NCI-H128 (cell line): Measurements from ENCODE around the gene ALDOC.
"Not testable (repeated sequence)": the region's sequence is repeated elsewhere in the genome, so short reads cannot be mapped to it uniquely, and the experiment has no call there.

Experiments used
- DNase-seq: peaks from one replicate; lab custom pipeline; 2025; ENCODE audit not compliant: unreplicated experiment; lab: John Stamatoyannopoulos, UW

The ALDOC gene

DNA sequence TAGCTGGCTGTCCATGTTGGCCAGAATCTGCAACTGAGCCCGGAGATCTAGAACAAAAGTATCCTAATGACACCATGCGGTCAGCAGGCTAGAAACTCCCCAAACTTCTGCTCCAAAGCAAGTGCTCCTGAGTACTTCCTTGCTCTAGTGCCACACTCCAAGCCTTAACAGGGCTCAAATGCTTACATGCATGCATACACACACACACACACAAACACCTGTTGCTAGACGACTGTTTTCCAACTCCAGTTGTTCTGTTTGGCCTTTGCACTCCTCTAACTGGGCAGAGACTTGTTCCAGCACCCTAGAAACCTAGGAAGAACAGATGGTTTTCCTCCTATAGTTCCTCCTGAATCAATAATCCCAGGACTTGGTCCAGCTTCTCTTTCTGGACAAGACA is 7.7 kb upstream of the ALDOC start:
- no peak for DNase-seq

DNA sequence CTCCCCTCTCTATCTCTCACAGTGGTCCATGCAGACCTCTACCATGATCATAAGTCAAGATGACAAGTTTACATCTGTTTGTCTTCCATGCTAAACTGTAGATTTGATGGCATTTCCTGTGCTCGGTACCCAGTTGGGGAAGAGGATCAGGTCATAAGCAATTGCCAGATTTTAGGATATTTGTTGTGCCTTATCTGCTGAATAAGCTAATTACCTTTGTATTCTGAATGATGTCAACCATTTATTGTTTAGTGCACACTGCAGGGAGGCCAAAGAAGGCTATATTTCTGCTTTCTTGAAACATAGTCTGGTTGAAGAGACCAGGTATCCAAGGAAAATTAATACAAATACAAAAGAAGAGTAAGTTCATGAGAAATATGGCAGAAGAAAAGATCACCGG is 5.8 kb upstream of the ALDOC start:
- no peak for DNase-seq

DNA sequence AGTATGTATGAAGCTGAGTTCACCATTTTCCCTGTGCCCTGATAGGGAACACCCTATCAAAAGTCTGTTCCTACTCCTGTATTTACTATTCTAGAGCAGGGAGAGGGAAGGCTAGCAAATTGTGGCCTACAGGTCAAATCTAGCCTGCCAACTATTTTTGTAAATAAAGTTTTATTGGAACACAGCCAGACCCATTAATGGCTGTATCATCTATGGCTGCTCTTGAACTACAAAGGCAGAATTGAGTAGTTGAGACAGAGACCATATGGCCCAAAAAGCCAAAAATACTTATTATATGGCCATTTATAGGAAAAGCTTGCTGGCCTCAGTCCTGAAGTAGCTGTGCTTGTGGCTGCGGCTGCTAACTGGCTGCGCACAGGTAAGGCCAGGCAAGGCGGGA is 4.3 kb upstream of the ALDOC start:
- DNase-seq, result no peak

DNA sequence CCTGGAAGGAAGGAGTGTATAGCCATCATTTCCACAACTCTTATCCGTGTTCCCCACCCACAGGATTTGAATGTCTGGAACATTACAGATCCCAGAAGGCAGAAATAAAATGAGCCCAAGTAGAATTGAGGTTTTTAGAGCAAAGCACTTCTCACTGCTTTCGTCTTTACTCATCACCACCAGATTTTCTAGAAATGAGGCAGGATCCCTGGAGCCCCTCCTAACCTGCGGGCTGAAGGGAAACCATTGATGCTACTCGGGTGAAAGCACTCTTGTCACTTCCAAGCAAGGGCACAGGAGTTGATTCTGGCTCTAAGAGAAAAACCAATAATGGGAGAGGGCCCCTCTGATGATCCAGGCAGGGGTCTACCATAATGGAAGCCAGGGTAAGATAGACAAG is 2.8 kb upstream of the ALDOC start:
- DNase-seq, result no peak

DNA sequence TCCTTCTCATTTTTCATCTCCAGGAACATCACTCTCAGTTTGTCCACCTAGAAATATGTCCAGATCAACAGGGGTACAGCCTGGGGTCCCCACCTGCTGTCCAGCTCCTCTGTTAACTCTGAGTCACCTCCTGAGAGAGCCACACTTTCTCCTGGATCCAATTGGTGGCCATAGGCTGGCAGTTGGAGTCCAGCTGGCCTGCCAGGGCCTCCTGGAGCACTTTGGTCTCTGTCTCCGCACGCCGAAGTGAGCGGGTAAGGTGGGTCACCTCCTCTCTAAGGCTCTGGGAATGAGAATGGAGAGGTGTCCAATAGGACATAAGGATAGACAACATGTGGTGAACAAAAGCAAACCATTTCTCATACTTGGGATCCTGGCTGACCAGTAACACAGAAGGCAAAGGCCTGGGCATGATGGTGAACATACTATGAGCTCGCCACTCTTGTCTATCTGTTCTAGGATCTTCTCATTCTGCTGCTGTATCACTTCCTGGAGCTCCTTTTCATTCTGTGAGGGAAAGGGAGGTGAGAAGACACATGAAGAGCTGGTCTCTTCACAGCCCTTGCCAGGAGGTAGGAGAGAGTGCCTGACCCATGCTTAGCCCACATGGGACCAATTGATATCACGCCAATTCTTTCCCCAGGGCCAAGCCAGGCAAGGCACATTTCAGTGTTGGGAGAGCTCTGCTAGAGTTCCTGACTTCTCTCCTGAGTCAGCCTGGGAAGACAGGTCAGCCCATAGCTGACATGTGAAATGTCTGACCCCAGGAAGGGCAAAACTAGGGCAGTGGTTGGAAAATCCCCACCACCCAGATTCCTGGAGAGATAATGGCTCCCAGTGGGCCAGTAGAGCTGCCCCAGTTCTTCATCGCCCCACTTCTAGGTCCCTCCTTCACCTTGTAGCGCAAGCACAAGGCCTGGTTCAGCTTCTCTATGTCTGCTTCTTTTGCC is 1.8 kb upstream of the ALDOC start:
- DNase-seq, result no peak

DNA sequence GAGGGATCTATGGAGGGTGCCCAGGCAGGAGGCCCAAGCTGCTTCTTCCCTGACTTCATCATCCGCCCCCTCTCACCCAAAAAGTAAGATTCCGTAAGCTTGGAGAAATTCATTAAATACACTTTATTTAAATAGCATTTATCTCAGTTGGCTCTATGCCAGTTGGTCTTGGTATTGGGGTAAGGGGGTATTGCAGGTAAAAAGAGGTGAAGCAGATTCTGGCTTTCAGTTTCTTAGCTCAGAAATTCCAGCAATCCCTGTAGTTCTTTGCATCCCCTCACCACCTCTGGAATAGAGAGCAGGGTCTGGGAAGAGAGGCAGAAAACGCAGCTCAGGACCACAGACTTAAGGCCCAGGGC is 750 bp upstream of the ALDOC start:
- no peak for DNase-seq

DNA sequence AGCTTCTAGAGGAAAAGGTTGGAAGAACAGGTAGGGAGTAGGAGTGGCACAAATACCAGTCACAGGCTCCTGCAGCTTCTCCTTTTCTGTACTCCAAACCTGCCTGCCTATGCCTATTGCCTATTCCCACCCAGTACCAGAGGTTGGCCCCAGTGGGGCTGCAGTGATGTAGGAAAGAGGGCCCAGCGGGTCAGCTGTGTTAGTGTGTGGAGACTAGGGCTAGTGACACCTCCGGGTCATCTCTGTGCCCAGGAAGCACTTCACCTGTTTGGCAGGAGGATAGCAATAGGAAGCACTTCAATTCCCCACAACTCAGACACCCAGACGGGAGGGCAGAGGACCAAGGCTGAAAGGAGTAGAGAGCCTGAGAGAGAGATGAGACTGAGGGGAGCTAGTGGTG is 679 bp downstream of the ALDOC start:
- not testable (repeated sequence) for DNase-seq

DNA sequence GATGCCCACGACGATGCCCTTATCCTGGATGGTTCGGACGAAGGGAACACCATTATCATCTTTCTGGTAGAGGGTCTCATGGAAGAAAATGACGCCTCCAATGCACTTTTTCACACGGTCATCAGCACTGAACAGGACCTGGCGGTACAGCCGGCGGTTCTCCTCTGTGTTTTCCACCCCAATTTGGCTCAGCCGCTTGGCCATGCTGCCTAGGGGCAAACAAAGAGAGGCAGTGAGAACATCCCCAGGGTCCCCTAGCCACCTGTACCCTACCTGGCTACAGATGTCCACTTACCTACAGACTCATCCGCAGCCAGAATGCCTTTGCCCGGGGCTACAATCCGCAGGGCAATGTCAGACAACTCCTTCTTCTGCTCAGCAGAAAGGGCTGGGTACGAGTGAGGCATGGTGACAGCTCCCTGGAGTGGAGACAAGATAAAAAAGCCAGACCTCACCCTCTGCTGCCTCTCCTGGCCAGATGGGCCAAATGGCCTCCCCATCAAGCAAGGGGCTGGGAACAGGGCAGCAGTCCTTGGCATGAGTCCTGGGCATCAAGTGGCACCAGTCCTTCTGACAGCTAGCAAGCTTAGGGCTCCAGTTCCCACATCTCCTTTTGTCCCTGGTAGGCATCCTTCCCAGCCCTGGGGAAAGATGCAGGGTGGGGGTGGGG is 1.4 kb downstream of the ALDOC start:
- no peak for DNase-seq

DNA sequence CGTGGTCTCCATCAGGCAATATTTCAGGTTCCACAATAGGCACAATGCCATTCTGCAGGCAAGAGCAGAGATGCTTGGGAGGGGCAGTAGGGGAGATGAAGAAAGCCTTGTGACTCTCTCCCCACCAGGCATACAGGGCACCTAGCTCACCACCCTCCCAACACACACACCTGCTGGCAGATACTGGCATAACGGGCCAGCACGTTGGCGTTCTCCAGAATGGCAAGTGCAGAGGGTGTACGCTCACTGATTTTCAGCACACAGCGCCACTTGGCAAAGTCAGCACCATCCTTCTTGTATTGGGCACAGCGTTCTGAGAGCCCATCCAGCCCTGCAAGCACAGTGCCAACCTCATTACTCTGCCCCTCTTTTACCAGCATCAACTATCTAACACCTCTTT is 2.2 kb downstream of the ALDOC start:
- DNase-seq, result no peak

DNA sequence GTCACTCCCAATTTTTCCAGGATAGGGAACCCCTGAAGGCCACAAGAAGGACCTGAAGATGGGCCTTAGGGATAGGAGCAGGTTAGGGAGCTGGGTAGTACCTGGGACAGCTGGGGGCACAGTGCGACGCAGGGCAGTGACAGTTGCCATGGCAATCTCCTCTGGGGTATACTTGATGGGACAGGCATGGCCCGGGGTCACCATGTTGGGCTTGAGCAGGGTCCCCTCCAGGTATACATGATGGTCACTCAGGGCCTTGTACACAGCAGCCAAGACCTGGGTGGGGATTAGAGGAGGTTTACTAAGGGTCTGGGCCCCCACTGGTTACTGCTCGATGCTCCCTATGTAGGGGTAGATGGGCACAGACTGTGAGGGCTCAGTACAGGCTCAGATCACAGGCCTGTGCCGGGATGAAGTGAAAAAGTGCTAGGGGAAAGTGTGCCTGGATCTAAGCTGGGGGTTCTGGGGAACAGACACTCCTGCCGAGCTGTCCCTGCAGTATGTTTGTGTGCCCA is 2.7 kb downstream of the ALDOC start:
- no peak for DNase-seq

DNA sequence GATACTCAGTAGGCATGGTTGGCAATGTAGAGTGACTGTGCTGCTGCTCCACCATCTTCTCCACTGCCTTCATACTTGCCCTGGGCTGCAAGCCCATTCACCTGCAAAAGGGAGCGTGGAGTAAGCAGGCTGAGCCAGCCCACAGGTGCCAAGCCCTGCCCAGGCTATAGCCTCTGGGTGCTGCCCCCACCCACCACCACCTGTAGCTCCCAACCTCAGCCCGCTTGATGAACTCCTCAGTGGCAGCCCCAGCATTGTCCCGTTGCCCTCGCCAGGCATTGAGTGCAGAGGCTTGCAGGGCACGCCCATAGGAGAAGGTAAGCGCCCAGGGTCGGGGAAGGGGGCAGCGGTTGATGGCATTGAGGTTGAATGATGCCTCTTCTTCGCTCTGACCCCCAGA is 3.2 kb downstream of the ALDOC start:
- DNase-seq, result no peak

DNA sequence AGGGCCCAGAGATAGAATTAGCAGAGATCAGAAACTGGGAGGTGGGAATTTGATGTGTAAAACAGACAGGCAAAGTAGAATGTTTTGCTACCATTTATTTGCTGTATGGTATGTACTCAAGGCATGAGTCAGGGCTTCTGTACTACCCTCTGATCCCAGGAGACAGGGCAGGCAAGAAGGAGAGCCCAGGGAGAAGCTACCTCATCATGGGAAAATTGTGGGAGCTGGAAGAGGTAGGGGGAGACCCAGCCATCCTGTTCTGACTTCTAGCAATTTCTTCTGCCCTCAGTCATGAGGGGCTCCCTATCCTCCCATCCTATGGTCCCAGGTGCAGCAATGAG is 3.7 kb downstream of the ALDOC start:
- DNase-seq, result no peak

DNA sequence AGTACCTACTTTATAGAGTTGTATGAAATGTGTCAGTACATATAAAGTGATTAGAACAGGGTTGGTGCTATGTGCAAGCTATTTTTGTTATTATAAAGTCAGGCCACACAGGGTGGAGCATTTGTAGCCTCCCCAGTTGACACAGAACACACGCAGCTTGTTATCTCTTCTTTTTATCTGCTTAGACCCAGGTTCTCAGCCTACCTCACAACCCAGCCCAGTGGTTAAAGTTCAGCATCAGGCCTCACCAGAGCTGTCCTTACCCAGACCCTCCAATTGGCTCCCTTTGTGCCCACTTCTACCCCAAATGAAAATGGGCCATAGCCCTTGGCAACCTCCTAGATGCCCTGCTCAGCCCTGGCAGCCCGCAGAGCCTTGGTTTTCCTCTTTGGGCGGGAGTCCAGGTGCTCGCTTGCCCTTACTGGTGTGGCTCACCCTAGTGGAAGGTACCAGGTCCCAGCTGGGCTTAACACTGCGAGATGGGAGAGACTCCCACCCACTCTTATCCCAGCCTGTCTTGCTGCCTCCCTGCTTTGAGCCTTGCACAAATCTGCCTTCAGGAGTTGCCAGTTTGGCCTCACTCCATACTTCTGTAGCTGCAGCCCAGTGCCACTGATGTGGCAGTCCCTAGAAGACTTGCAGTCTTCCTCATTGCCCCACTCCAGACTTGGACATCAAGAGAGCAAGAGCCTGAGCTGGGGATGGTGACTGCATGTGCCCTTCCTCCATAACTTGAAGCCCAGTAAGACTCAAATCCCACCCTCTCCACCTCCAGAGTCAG is 4.2 kb downstream of the ALDOC start:
- DNase-seq, result no peak

DNA sequence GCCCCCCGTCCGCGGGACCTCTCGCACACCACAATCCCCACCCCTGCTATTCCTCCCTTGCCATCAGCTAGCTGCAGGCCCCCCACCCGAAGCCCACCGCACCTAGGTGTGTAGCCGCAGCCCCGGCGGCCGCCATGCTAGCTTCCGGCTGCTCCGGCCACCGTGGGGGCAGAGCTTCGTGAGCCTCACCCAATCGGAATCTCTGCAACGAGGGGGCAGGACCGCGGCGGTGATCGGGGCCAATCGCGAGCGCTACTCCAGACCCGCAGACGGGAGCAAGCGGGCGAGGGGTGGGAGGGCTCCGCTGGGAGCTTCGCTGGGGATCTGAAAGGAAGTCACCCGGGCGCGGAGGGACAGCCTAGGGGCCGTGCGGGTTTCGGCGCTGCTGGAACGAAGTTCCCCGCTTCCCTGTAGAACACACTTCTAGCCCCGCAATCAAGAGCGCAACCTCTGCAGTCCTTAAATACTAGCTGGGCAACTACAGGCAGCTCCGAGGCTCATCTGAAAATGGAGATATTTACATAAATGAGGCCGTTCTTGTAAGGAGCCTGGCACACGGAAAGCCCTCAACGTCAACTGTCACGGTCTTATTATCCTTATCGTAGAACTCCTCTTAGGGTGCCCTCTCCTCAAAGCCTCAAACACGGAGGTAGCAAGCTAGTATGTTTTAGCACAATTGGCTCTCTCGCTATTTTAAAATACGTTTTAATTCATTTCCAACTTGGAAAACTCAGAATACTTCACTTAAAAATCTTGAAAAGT is 5.2 kb downstream of the ALDOC start, which contains the start of gene PIGS:
Gene PIGS, minus strand, starts transcription at position 164 of the 762 bp plus-strand sequence. Its CDS starts 28 bp downstream, at position 136.
- DNase-seq, result peak; percentile 81

DNA sequence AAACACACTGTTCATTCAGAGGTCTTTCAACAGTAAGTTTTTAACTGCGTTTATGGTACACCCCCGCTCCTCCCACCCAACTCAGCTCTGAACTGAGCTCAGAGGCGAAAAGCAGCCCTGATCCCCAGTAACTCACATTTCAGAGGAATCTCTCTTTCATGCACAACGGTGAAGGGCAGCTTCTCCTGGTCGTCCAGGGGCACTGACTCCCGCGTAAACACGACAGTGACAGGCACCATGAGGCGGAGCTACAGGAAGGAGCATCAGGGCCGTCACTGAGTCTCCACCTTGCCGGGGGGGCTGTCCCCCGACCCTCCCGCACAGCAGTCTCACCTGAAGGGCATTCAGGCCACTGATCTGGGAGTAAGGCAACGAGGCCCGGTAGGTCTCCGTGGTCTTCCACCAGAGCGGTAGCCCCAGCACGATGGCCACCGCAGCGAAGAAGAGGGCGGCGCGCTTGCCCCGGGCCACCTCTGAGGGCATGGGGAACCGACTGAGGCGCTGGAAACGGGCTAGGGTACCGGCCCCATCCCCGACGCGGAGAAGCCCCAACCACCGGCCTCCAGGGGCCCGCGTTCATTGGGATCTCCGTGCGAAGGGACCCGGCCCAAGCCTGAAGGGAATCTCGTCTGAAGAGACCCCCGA is 5.9 kb downstream of the ALDOC start:
- DNase-seq, result no peak

DNA sequence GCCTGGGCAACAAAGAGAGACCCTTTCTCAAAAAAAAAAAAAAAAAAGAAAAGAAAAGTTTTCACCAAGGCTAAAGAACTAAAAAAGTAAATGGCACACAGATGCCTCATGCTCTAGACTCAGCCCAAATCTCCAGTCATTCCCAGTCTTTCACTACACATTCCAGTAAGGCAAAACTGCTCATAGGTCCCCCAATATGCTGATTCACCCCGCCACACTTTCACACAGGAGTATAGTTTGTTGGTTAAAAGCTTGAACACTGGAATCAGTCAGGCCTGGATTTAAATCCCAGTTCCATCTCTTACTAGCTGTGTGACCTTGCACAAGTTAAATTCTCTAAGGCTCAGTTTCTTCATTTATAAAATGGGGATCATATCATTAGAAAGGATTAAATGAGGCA is 7.2 kb downstream of the ALDOC start:
- no peak for DNase-seq

DNA sequence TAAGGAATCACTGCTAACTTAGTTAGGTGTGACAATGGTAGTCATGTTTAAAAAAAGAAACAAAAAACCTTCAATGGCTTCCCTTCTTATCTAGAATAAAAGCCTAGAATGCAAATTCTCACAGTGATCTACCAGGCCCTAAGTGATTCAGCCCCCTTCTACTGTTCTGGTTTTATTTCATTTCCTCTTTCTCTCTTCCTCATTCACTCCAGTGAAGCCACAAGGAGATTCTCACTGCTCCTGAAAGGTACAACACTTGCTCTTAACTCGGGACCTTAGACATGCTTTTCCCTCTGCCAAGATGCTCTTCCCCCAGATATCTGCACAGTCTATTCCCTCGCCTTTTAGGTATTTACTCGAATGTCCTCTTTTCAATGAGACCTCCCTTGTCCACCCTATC is 9.1 kb downstream of the ALDOC start:
- no peak for DNase-seq

DNA sequence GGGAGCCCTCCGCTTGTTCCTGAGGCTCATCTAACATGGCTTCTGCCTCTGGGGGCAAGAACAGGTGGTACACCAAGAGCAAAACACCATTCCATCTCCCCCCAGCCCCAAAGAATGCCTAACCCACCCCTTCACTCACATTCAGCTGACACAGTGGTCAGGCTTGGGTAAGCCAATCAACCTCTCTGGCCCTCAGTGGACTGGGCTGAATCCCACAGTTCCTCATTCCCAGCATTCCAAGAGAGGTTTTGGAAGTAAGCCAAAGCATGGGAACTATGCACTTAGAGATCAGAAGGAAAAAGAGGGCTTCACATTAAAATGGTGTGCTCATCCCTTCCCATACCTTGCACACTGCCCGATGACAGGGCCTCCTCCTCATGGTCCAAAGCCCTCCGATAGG is 13.2 kb downstream of the ALDOC start:
- no peak for DNase-seq

DNA sequence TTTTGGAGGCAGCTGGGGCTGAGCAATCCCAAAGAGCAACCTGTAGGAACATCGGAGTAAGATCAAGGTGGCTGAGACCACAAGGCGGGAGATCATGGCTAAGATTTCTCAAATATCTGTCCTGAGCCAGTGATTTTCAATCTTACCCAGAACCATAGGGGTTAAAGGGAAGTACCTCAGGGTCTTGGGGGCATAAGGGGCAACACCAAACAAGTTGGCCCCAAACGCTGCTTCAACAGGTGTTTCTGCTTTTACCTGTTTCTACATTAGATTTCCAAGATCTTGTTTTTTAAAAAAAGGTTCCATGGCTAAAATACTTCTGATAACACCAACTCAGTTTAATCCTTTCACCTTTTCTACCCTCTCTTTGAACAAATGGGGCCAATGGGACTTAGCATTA is 21.7 kb downstream of the ALDOC start:
- DNase-seq, result no peak

DNA sequence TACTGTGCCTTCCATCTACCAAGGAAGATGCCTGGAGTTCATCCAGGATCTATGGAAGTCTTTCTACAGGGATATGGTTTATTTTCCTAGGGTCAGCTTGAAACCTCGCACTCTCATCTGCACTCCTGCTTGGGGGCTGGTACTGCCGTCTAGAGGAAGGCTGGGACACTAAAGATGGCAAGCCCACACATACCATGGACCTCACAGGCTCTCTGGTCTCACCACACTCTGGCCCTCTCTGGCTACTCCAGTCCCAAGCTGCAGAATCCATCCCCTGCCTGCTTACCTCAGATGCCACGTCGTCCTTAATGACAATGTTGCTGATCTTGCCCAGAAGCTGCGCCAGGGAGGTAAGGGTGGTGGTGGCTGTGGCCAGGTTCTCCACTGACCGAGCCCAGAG is 22.1 kb downstream of the ALDOC start:
- no peak for DNase-seq
